ENCODE results near the gene STS. TPM values are rescaled to one million over a fixed set of nuclear protein-coding genes. Genes with fewer than 3 reads are reported as not detected.

Gene STS
- total and polyA plus RNA-seq, 2 donors (not counting 3 experiments of a cell fraction or from before 2014, with no cell fraction given), result 2.1 to 4.9 TPM

DNA sequence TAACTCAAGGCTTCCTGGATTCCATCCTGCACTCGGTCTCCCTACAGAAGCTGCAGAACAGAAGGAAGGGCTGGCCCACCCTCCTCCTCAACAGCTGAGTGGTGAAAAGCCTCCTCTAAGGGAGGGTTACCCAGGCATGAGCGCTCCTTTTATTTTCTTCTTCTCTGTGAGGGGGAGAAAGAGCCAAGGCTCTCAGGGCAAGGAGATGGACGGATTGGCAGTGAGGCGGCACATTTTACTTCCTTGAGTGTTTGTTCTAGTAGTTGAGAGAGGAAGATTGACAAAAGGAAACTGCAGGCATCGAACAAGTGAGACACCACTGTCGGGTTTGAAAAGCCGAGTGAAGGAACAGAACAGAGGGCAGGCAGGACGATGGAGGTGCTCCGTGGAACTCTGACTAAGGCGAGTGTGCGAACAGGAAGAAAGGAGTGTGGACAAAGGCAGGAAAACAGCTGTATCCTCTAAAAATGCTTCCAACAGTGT is 38.4 kb upstream of the STS start:
- BruUV-seq (replicated peaks), result TSS peak; percentile 85
- CTCF ChIA-PET, result interaction anchor here (0.8 to 1.4 kb wide), 4 partner anchors 23 to 64 kb away, joined by 3 to 5 read pairs (median 3); no protein-coding TSS in a partner anchor
- peaks cover 28% of the 10 kb centered on the region for H3K4me1 ChIP-seq (ENCODE audit: control insufficient read depth, extremely low read depth, insufficient read depth, low read length)
- POLR2A ChIA-PET, result interaction anchor here (0.7 kb wide), 1 partner anchor 24 kb away, joined by 3 read pairs; no protein-coding TSS in a partner anchor
- no peaks in the 10 kb centered on the region for H4K20me1 ChIP-seq (replicated peaks; ENCODE audit: control insufficient read depth, extremely low read depth, insufficient read depth, low read length)
- FAIRE-seq (peak; percentile 100), DNase-seq (ENCODE audit: low read depth, low spot score) (peak; percentile 84)
- dilution Hi-C loops (cut with MboI; ENCODE audit: extremely low pct_ligation_motif_present, low sequenced_read_pairs) (no loop called here), intact Hi-C loops (cut with micrococcal nuclease) (loop anchor here (1.0 kb wide), 4 partner anchors 11 to 39 kb away; partner anchors contain the start of gene PUDP)
- peak overlapping the region; percentile 93 for H3K27ac ChIP-seq (ENCODE audit: insufficient read depth, low read depth, low read length)
- H3K36me3 ChIP-seq (ENCODE audit: control insufficient read depth in 2 of 2, extremely low read depth in 1 of 2, insufficient read depth in 2 of 2, low read length in 2 of 2), result no peaks in the 10 kb centered on the region
- no peaks in the 10 kb centered on the region for H3K9me3 ChIP-seq (replicated peaks; ENCODE audit: control insufficient read depth, insufficient read depth, low read length)
- peak overlapping the region in 2 of 3 experiments; percentile 8 to 51 for H3K4me3 ChIP-seq (replicated peaks in 1 of 3; ENCODE audit: insufficient read depth in 1 of 3, low read depth in 1 of 3, low read length in 3 of 3)
- H3K79me2 ChIP-seq (ENCODE audit: control insufficient read depth, insufficient read depth, low read length), result peaks cover 12% of the 10 kb centered on the region
- H3K9ac ChIP-seq (replicated peaks; ENCODE audit: extremely low read depth, insufficient read depth, low read length), result peak overlapping the region; percentile 77
- H3K4me2 ChIP-seq (ENCODE audit: insufficient read depth, low read length), result peak overlapping the region; percentile 61
- H3K27me3 ChIP-seq (ENCODE audit: control insufficient read depth in 2 of 2, insufficient read depth in 2 of 2, low read length in 2 of 2), result no peaks in the 10 kb centered on the region
- H3K9me1 ChIP-seq (replicated peaks; ENCODE audit: control insufficient read depth, extremely low read depth, insufficient read depth, low read length), result no peaks in the 10 kb centered on the region
- H2AFZ ChIP-seq (ENCODE audit: low read depth, low read length), result no peak overlapping the region
- TF ChIP-seq EZH2 (IDR thresholded peaks at IDR 0.05; ENCODE audit: borderline replicate concordance, low read depth, low read length, severe bottlenecking) (no peak), POLR2A (IDR thresholded peaks at IDR 0.05; ENCODE audit: low read depth, low read length) (no peak), JUN (IDR thresholded peaks at IDR 0.05; ENCODE audit: borderline replicate concordance, insufficient read depth, insufficient read length, low read depth) (peak; percentile 34), FOS (IDR thresholded peaks at IDR 0.05; ENCODE audit: borderline replicate concordance, insufficient read depth, low read length) (peak; percentile 45), GATA2 (IDR thresholded peaks at IDR 0.05; ENCODE audit: insufficient read depth, insufficient read length, low read depth, low read length) (no peak), POLR2AphosphoS5 (IDR thresholded peaks at IDR 0.05; ENCODE audit: insufficient read depth, low read depth, low read length) (no peak), MYC (IDR thresholded peaks at IDR 0.05; ENCODE audit: low read depth, low read length) (no peak)
- TF ChIP-seq, protein P1, sequence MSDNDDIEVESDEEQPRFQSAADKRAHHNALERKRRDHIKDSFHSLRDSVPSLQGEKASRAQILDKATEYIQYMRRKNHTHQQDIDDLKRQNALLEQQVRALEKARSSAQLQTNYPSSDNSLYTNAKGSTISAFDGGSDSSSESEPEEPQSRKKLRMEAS (IDR thresholded peaks at IDR 0.05; ENCODE audit: insufficient read depth, insufficient read length), result no peak
- TF ChIP-seq, protein P2, sequence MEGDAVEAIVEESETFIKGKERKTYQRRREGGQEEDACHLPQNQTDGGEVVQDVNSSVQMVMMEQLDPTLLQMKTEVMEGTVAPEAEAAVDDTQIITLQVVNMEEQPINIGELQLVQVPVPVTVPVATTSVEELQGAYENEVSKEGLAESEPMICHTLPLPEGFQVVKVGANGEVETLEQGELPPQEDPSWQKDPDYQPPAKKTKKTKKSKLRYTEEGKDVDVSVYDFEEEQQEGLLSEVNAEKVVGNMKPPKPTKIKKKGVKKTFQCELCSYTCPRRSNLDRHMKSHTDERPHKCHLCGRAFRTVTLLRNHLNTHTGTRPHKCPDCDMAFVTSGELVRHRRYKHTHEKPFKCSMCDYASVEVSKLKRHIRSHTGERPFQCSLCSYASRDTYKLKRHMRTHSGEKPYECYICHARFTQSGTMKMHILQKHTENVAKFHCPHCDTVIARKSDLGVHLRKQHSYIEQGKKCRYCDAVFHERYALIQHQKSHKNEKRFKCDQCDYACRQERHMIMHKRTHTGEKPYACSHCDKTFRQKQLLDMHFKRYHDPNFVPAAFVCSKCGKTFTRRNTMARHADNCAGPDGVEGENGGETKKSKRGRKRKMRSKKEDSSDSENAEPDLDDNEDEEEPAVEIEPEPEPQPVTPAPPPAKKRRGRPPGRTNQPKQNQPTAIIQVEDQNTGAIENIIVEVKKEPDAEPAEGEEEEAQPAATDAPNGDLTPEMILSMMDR (IDR thresholded peaks at IDR 0.05; ENCODE audit: extremely low read depth in 1 of 2, insufficient read depth in 1 of 2, low read depth in 1 of 2, low read length in 2 of 2), result no peak
